GM18907 (cell line): ENCODE measurements around the gene CORO7.

Experiments
- ATAC-seq: cut with Tn5 transposase; IDR thresholded peaks from one replicate; pipeline ENCODE4 v1.9.1; 2021; ENCODE audit warnings: mild to moderate bottlenecking, moderate library complexity; ENCODE audit not compliant: unreplicated experiment

Gene CORO7

DNA sequence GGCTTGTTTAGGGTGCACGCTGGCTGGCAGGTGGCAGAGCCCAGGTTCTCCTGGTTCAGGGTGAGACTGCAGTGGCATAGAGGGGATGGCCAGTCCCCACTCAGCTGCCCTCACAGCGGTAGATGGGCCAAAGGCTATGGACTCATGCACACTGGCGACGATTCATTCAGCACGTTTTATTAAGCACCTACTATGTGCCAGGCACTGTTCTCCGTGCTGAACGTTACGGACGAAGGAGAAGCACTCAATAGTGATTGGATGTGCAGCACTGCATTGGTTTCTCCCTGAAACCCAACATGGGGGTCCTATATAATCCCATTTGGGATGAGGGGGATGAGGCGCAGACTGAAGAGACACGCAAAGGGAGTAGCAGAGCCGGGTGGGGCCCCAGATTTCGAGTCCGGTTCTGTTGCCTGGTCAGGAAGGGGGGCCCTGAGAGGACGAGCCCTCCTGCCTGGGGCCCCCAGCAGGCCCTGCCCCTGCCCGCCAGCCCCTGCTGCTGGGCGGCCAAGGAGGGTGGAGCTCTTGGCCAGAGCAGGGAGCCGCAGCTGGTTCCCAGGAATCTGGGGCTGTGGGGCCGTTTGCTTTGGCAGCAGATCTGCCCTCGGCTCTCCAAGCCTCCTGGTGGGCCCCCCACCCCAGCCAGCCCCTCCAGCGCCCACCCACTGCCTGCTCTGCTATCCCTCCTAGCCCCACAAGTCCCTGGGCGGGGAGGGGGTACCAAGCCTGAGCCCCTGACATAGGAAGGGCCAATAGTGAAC lies 91.7 kb downstream of the CORO7 start:
- ATAC-seq, result no peak

DNA sequence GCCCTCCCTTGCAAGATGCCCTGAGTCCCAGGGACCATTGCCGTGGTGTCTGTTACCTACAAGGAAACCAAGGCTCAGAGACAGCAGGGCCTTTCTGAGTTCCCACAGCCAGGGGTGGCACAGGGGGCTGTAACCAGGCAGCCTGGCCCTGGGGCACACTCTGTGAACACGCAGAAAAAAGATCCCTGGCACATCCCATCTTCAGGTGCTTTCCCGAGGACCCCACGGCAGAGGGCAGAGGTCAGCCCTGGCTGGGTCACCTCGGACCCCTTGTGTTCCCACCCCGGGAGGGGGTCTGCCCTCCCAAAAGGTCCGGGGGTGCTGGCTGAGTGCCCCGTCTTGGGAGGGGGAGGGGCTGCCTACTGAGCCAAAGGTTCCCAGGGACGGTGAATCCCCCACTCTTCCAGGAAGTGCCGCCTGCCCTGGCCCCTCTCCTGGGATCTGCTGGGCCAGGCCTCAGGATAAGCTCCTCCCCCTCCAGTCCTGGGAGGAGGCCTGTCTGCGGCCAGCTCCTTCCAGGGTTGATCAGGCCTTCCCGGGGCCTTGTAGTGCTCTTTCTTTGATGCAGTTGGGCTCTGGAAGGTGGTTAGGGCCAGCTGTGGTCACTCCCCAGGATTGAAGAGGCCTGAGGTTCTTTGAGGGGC lies 92.4 kb downstream of the CORO7 start:
- no peak for ATAC-seq

DNA sequence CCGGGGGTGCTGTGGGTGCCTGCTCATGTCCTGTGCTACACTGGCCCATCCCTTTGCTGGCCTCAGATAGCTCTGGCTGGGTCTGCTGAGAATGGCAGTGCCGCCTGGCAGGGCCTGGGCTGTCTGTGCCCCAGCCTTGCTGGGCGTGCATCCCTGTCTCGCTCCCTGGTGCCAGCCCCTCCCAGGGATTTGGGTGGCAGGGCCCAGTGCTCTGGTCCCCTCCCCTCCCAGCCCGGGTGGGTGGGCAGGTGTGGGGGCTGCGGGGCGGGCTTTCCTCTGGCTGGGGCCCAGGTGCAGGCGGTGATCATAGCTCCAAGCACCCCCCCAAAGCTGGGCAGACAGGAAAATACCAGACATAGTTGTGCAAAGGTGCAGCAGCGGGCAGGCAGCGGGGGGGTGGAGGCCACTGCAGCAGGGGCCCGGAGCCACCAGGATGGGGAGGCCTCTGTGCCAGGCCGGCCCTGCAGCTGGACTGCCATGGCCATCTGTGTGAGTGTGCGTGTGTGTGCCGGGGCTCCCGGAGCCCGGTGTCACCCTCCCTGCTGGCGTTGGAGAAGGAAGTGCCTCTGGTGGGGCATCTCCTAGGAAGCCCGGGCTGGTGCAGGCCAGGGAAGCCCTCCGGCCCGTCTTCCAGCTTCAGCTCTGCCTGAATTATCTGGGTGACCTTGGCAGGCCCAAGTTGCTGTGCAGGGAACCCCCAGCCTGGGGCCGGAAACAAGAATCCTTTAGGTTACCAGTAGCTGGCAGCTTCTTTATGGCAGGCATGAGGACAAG lies 93.1 kb downstream of the CORO7 start:
- ATAC-seq, result no peak

DNA sequence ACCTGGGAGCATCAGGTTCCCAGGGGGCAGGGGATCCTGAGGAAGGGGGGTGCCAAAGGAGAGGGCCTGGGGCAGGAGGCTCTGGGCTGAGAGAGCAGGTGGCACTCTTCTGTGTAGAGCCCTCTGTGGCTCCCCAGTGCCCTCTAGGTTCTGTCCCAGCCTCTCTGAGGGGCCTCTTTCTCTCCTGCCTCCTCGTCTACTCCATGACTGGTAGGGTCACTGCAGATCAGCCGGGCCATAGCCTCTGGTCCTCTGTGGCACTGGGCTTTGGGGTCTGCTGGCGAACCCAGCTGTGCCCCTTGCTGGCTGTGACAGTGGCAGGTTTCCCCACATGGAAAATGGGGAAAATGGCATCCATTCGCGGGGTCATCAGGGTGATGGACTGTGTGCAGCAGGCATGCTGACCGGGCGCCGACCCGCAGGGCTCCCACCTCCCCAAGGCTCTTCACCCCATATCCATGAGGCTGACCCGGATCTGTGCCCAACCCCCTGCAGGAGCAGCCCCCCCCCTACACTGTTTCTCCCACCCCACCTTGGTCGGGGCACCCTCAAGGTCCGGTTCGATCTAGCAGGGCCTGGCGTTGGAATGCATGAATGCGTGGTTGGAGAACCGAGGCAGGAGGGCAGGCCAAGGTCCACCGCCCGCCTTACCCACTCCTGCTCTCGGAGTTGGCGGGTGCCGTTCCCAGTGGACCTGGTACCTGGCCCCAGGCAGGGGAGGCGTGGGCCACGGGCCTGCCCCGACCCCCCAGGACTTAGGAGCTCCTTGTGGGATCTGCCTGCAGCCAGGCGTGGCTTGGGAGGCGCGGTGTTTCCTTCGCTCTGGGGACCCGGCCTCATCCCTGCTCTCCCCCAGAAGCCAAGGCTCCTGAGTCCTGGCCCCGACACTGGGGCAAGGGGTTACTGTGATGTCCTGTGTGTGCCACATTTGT lies 94.0 kb downstream of the CORO7 start:
- no peak for ATAC-seq

DNA sequence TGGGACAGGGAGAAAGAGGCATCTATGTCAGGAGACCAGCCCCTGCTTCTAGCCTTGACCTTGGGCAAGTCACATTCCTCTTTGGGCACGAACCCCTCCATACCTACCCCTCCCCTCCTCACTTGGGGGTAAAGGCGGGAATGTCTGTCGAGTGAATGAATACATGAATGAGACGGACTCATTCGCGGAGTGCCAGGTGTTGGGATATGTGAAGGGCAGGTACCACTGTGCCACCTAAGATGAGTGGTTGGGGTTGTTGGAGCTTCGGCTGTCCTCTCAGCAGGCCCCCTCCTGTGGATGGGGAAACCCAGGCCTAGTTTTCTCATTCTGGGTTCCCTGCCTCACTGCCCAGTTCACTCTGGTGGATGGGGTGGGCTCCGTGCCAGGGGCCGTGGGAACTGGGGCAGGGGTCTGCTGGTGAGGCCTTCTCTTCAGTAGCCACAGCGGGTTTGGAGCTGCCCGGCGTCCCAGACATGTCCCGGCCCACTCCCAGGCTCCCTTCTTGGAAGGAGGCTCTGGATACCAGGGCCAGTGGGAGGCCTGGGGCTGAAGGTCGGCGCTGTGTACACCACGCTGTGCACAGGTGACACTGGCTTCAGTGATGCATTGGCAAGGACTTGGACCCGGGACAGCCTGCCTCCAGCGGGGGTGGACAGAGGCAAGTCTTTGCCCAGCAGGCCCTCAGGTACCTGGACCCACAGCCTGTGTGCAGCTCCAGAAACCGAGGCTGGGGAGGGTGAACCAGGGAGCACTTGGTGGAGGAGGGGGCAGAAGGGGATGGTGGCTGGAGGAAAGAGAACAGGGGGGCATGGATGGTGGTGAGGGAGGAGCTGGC lies 94.9 kb downstream of the CORO7 start:
- ATAC-seq, result no peak

DNA sequence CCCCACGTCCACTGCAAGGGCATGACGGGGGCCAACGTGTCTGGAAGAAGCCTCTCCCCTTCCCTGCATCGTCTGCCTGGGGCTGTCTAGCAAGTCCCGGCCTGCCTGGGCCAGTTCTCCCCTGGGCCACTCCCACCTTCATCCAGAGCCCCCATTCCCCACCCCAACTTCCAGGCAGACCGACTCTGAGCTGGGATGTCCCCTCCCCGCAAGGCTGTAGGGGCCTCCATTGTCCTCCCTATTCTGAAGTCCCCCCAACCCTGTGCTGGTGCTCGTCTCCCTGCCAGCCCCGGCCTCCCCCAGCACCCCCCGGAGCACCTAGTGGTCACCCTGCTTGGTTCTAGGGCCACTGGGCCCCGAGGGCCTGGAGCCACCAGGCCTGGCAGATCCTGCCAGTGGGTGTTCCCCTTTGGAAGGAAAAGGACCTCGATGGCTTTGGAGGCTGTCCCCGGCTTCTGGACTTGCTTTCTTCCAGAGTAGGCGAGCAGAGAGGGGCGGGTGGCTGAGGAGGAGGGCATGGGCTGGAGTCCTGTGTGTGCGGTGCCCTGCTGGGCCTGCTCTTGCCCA lies 95.7 kb downstream of the CORO7 start:
- no peak for ATAC-seq

DNA sequence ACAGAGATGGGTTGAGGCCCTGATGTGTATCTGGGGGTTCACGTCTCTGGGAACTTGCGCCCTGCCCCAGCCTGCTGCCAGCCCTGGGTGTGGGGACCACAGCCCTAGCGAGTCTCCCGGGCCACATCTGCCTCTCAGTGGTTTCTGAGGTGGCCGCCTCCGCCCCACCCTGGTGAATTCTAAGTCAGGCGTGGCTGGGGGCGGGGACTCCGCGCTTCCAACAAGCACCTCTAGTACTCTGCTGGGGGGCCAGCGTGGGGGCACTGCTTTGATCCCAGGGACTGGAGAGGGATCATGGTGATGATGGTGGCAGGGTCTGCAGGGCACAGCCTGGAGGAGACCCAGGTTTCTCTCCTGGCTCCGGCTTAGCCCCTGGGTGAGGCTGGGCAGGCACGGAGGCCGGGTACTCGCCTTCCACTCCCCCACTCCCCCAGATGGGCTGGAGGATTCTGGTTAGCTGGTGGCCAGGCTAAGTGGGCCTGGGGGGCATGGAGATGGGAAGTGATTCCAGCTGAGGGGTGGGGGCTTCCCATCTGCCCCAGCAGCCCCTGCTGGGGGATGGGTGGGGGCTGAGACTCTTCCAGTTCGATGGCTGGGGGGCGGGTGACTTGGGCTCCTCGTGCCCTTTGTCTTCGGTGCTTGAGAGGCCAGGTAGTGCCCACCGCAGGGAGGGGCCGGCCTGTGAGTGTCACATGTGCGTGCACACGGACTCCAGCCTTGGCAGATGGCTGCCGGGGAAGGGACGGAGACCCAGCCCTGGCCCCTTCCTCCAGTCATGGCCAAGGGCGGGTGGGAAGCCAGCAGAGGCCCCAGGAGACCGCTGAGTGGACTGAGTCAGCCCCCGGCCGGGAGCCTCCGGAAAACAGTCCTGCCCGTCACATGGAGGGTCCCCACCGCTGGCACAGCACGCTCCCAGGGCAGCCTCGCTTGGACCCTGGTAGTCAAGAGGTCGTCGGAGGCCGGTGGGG lies 96.7 kb downstream of the CORO7 start:
- ATAC-seq, result peak; percentile 42

DNA sequence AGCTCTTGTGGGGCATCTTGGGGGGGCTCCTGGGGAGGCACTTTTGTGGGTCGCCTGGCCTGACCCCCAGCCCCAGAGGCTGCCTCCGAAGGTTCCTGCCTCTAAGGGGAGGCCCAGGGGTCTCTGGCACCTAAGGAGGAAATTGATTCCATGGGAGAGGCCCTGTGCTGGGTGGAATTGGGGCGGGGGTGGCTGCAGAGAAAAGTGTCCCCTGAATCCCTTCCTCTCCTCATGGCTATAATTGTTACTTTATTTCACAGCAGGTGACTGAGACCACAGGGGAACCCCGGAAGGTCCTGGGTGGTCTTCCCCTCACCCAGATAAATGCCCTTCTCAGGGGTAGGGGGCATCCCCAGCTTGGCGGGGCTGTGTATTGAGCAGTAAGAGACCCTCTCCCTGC lies 97.4 kb downstream of the CORO7 start:
- ATAC-seq, result no peak

DNA sequence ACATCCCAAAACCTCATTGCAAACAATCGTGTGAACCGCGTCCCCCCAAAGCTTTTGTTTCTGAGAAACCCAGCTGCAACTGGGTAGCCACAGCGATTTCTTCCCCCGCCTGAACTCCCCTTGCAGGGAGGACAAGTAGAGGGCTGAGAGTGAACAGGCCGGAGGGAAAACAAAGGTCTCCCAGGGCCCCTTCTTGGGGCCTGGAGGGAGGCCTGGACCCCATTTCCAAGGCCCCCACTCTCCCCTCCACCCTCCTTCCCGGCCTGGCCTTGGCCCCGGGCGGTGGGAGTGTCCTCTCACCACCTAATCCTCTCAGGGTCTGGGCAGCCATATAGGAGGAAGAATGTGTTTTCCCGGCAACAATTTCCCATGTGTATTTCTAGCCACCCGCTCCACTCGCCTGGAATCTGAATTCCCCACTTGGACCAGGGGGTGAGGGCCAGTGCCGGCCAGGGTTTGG lies 97.9 kb downstream of the CORO7 start:
- ATAC-seq, result no peak

DNA sequence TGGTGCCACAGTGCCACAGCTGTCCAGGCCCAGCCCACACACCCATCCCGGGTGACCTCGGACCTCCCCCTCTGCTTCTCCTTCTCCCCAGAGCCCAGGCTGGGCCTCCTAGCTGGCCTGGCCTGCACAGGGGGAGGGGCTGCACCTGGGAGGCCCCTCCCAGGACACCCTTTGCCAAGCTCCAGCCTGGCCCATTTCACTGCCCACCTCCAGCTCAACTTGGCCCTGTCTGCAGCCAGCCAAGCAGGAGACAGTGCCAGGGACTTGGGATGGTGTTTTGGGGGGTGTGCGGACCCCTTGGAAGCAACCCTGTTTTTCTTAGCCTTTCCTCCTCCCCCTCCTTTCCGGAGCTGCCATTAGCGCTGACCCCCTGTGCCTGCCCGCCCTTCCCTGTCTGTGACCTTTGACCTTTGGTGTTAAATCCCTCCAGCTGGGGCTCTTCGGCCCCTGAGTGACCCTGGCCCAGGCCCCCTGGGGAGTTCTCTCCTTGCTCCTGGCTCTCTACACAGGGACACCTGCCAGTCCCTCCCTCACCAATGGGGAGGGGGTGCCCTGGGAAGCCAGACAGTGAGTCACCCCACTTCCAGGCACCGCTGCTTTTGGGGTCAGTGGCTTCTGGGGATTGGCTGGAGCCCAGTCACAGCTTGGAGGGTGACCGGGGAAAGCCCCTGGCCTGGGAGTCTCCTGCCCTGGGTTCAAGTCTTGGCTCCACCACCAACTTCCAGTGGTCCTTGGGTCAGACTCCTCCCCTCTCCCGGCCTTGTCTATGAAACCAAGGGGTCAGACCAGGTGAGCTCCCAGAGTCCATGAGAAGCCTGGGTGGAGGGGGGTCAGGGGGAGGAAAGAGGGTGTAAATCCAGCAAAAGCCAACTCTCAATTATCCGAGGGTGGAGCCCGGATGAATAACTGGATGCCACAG lies 98.6 kb downstream of the CORO7 start:
- no peak for ATAC-seq

DNA sequence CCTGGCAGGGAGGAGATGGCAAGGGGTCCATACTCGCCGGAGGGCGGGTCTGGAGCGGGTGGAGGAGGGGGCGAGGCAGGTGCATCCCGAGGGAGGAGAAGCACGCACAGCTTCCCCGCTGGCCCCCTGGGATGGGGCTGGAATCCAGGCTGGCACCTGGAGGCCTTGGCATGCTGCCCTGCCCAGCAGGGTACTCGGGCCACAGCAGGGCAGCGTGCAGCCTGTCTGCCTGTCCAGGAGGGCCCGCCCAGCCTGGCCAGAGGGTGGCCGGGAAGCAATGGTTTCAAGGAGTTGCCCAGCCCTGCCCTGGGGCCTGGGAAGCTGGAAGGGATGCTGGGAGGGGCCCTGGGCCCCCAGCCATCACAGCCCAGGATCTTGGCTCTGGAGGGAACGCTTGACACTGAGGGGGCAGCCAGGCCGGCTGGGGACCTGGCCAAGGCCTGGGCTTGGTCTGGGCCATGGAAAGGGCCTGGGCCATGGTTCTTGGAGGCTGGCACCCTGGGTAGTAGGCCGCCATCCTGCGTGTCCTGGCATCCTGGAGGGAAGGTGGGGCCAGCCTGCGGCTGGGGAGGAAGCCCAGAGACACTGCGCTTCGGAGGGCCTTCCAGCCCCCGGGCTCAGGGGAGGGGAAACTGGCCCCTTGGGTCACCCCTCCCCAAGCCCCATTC lies 99.4 kb downstream of the CORO7 start:
- ATAC-seq, result no peak

DNA sequence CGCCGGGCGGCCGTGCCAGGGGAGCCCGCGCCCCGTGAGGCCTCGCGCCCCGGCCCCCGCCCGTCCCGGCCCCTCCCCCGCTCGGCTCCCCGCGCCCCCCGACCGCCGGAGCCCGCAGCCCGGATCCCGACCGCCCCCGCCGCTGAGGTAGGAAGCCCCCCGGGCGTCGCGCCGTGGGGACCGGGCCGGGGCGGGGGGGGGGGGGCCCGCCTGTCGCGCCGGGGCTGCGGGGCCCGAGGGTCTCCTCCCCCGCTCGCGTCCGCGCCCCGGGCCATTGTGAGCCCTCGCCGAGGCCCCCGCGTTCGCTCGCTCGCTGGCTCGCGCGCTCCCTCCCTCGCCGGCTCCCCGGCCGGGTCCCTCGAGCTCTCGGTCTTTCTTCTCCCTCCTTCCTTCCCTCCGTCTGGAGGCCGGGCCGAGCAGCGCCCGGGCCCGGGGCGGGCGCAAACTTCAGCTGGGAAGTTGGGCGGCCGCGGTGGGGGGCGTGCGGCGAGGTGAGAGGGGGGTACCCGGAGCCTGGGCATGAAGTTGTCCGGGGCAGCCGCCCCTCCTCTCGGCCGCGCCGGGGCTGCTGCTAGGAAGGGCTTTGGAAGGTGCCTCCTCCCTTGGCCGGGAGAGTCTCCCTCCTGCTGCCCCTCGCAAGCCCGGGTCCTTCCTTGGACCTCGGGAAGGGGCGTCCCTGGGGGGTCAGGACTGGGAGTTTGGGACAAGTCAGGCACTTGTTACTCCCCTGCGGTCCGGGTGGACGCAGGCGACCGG lies 100.1 kb downstream of the CORO7 start:
- ATAC-seq, result no peak

DNA sequence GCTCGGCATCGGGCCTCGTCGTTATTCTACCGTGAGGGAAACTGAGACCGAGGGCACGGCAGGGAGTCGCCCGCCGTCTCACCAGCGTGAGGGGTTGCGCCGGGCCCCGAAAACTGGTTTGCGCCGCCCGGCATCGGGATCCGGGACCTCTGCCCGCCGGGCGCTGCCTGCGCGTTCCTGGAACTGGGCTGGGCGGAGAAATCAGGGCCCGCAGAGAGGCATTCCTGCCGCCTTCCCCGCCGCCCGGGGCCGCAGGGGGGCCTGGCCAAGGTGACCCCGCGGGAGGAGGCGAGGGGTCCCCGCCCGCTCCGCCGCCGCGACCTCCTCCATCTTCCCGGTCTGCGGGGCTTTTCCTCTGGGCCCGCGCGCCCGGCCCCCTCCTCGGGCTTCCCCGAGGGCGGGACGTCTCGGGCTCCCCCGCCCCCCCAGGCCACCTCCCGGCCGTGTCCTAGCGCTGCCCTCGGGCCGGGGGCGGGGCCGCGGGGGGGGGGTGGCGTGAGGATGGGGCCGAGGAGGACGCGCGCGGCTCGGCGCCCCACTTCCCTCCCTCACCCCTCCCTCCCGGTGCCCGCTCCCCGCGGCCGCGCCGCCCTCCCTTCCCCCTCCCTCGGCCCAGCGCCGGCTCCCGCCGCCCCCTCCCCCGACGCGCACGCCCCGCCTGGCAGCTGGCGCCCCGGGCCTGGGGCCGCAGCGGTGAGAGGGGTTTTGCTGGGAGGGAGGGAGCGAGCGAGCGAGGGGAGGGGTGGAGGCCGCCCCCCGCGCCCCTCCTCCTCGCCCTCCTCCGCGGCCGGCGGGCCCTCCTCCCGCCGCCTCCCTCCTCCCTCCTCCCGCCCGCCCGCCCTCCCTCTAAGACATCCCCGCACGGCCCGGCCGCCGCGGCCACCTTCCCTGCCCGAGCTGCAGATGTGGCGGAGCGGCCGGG lies 100.9 kb downstream of the CORO7 start, which contains the start of gene GLIS2:
Gene GLIS2, plus strand, starts transcription at position 882 of the 922 bp plus-strand sequence. CDS start 16,214 bp downstream, outside the sequence.
- no peak for ATAC-seq

DNA sequence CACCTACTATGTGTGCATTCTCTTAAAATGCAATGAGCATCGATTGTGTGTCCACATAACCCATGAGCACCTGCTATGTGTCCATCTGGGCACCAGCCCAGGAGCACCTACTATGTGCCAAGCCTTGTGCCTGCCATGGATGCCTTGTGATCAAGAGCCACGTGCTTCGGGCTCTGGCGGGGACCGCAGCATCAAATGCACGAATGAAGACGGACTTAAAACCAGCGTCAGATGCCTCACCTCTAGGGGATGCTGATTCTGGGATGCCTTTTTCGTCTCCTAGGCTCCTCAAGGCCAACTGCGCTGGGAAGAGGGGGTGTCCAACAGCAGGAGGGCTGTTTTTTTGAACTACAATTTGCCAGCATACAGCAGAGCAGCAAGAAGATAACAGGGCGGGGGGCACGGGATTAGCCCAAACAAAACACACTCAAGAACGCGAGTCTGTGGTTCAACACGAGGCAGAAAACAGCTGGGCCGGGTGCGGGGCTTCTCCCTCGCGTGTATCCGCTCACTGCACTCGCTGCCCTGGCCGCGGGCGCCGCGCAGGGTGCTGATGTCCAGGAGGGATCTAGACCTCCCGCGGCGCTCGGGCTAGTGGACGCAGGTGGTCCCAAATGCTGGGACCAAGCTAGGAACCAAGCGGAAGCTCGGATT lies 101.7 kb downstream of the CORO7 start:
- ATAC-seq, result no peak
